ENCODE data around the gene NPAS3.

GRCh38 chr14:33045760-33046159 lies 107.1 kb downstream of the NPAS3 start:
- TF ChIP-seq CTCF (conservative IDR thresholded peaks at IDR 0.05 in 1 of 2, IDR thresholded peaks at IDR 0.05 in 1 of 2; ENCODE audit: low read depth in 1 of 2, low read length in 2 of 2), result no peak
- TF ChIP-seq EZH2 (IDR thresholded peaks at IDR 0.05; ENCODE audit: low read length, missing control alignments), result no peak
